Mesenchymal stem cell (in vitro differentiated cells and primary cell): ENCODE results near the gene PLK5.

Source experiments
- DNase-seq: peaks from one replicate; pipeline ENCODE4 v3.0.0-alpha.2; 2013
- H2AFZ ChIP-seq: one replicate; pipeline ENCODE4 v1.6.1; 2013; ENCODE audit warnings: low read depth, mild to moderate bottlenecking, control low read depth, inconsistent platforms, low read length, moderate library complexity
- H2AK5ac ChIP-seq: 2 replicates; pipeline ENCODE4 v1.6.1; 2013; ENCODE audit warnings: low read length, moderate library complexity, mild to moderate bottlenecking, inconsistent platforms; ENCODE audit not compliant: severe bottlenecking
- H2BK120ac ChIP-seq: one replicate; pipeline ENCODE4 v1.6.1; 2013; ENCODE audit warnings: low read depth, mild to moderate bottlenecking, inconsistent platforms, low read length, moderate library complexity
- H2BK12ac ChIP-seq, 2 experiments: one replicate each; pipeline ENCODE4 v1.6.1; 2013; ENCODE audit warnings: inconsistent platforms in 2 of 2, low read length in 2 of 2, mild to moderate bottlenecking in 2 of 2, moderate library complexity in 2 of 2, control low read depth in 1 of 2
- H2BK15ac ChIP-seq: one replicate; pipeline ENCODE4 v1.6.1; 2013; ENCODE audit warnings: mild to moderate bottlenecking, low read depth, inconsistent platforms; ENCODE audit not compliant: poor library complexity, severe bottlenecking
- H2BK5ac ChIP-seq: 2 replicates; pipeline ENCODE4 v1.6.1; 2013; ENCODE audit warnings: low read depth, mild to moderate bottlenecking, low read length, control low read depth, inconsistent platforms; ENCODE audit not compliant: poor library complexity, severe bottlenecking
- H3K14ac ChIP-seq, 2 experiments: one replicate each; pipeline ENCODE4 v1.6.1; 2013; ENCODE audit warnings: inconsistent platforms in 2 of 2, low read length in 2 of 2, control low read depth in 1 of 2, mild to moderate bottlenecking in 1 of 2, moderate library complexity in 1 of 2
- H3K18ac ChIP-seq, 2 experiments: one replicate each; pipeline ENCODE4 v1.6.1; 2013; ENCODE audit warnings: inconsistent platforms in 2 of 2, low read length in 2 of 2, control low read depth in 1 of 2, low read depth in 1 of 2, mild to moderate bottlenecking in 1 of 2
- H3K23ac ChIP-seq, 2 experiments: one replicate each; pipeline ENCODE4 v1.6.1; 2013; ENCODE audit warnings: inconsistent platforms in 2 of 2, low read length in 2 of 2, mild to moderate bottlenecking in 2 of 2, moderate library complexity in 2 of 2, control low read depth in 1 of 2
- H3K27ac ChIP-seq: 2 replicates; pipeline ENCODE4 v1.5.1; 2013; ENCODE audit warnings: mild to moderate bottlenecking, moderate library complexity, low read length, control low read depth, inconsistent platforms; ENCODE audit not compliant: poor library complexity, severe bottlenecking
- H3K27me3 ChIP-seq, 2 experiments: 2 replicates each; pipeline versions ENCODE4 v1.6.1 to v1.7.0; 2013; ENCODE audit warnings: low read length in 2 of 2, mild to moderate bottlenecking in 2 of 2, moderate library complexity in 2 of 2, control low read depth in 1 of 2, inconsistent platforms in 1 of 2; ENCODE audit not compliant: control insufficient read depth in 1 of 2, insufficient read depth in 1 of 2
- H3K36me3 ChIP-seq, 2 experiments: 2 replicates each; pipeline versions ENCODE4 v1.6.1 to v1.7.0; 2013; ENCODE audit warnings: low read length in 2 of 2, control low read depth in 1 of 2, inconsistent platforms in 1 of 2, low read depth in 1 of 2, mild to moderate bottlenecking in 1 of 2; ENCODE audit not compliant: insufficient read depth in 2 of 2, control insufficient read depth in 1 of 2
- H3K4ac ChIP-seq, 2 experiments: one replicate each; pipeline ENCODE4 v1.6.1; 2013; ENCODE audit warnings: inconsistent platforms in 2 of 2, low read length in 2 of 2, mild to moderate bottlenecking in 2 of 2, moderate library complexity in 2 of 2, control low read depth in 1 of 2, low read depth in 1 of 2
- H3K4me1 ChIP-seq: 2 replicates; pipeline ENCODE4 v1.6.1; 2013; ENCODE audit warnings: low read depth, low read length, control low read depth; ENCODE audit not compliant: control insufficient read depth, insufficient read depth
- H3K4me2 ChIP-seq: 2 replicates; pipeline ENCODE4 v1.6.1; 2013; ENCODE audit warnings: low read length, mild to moderate bottlenecking, inconsistent platforms; ENCODE audit not compliant: poor library complexity, severe bottlenecking
- H3K4me3 ChIP-seq, 2 experiments: 2 replicates each; pipeline versions ENCODE4 v1.5.1 to v1.7.0; 2013; ENCODE audit warnings: low read length in 2 of 2, mild to moderate bottlenecking in 2 of 2, control low read depth in 1 of 2, low read depth in 1 of 2; ENCODE audit not compliant: insufficient read depth in 1 of 2
- H3K79me1 ChIP-seq: replicated peaks from 2 replicates; pipeline ENCODE4 v1.6.1; 2013; ENCODE audit warnings: mild to moderate bottlenecking, control low read depth, low read length, inconsistent platforms; ENCODE audit not compliant: poor library complexity, severe bottlenecking
- H3K9ac ChIP-seq: 2 replicates; pipeline ENCODE4 v1.7.0; 2013; ENCODE audit warnings: mild to moderate bottlenecking, low read length, moderate library complexity
- H3K9me3 ChIP-seq: 2 replicates; pipeline ENCODE4 v1.7.0; 2013; ENCODE audit warnings: mild to moderate bottlenecking, low read length; ENCODE audit not compliant: control insufficient read depth
- H4K8ac ChIP-seq: one replicate; pipeline ENCODE4 v1.6.1; 2013; ENCODE audit warnings: inconsistent platforms, mild to moderate bottlenecking, low read length, moderate library complexity
- H4K91ac ChIP-seq: one replicate; pipeline ENCODE4 v1.6.1; 2013; ENCODE audit warnings: mild to moderate bottlenecking, low read length, inconsistent platforms
- WGBS: methylation state at CpG from one replicate; pipeline ENCODE4 v1.1.7; 2013; ENCODE audit warnings: mixed read lengths; 5-methylcytosine and 5-hydroxymethylcytosine counted together

The PLK5 gene

GRCh38 chr19:1568320-1569019, 44.6 kb downstream of the PLK5 start, which contains the start of gene MEX3D:
TSS of gene MEX3D (minus strand) at chr19:1568325. CDS start at chr19:1568058, 267 bp downstream.
- peak within 1 kb of the TSS; percentile 82 to 93 for H3K4me3 ChIP-seq
- H3K4me2 ChIP-seq, result peak within 1 kb of the TSS; percentile 62
- H3K4ac ChIP-seq, result peak within 1 kb of the TSS; percentile 91 to 97
- H3K9me3 ChIP-seq, result no peaks in the 10 kb centered on the region
- H2AFZ ChIP-seq, result peak within 1 kb of the TSS; percentile 29
- H2AK5ac ChIP-seq, result peak within 1 kb of the TSS; percentile 63
- peaks cover 0 to 22% of the 10 kb centered on the region in 2 experiments for H3K36me3 ChIP-seq
- peak within 1 kb of the TSS; percentile 79 for H4K8ac ChIP-seq
- WGBS, result 16% methylated on average over 49 of the region's 63 CpGs
- H3K23ac ChIP-seq, result peak within 1 kb of the TSS in 1 of 2 experiments; percentile 93
- peak within 1 kb of the TSS; percentile 69 for H3K27ac ChIP-seq
- H3K4me1 ChIP-seq, result peaks cover 22% of the 10 kb centered on the region
- H2BK120ac ChIP-seq, result peak within 1 kb of the TSS; percentile 97
- peak; percentile 58 for DNase-seq
- peak within 1 kb of the TSS in 1 of 2 experiments; percentile 98 for H3K14ac ChIP-seq
- peak within 1 kb of the TSS in 1 of 2 experiments; percentile 31 for H2BK12ac ChIP-seq
- peak within 1 kb of the TSS; percentile 95 for H2BK5ac ChIP-seq
- H2BK15ac ChIP-seq, result peak within 1 kb of the TSS; percentile 18
- peak within 1 kb of the TSS; percentile 90 for H3K9ac ChIP-seq
- peak within 1 kb of the TSS; percentile 90 to 98 for H3K18ac ChIP-seq
- peaks cover 7% of the 10 kb centered on the region for H3K79me1 ChIP-seq
- peak within 1 kb of the TSS; percentile 90 for H4K91ac ChIP-seq
- H3K27me3 ChIP-seq, result peaks cover 0 to 8% of the 10 kb centered on the region in 2 experiments

GRCh38 chr19:1569997-1570396, 46.1 kb downstream of the PLK5 start:
- no peak overlapping the region for H4K8ac ChIP-seq
- no peak overlapping the region for H2BK5ac ChIP-seq
- H3K9me3 ChIP-seq, result no peaks in the 10 kb centered on the region
- no peak overlapping the region for H2BK12ac ChIP-seq
- no peak for DNase-seq
- no peak overlapping the region for H3K27ac ChIP-seq
- no peak overlapping the region for H3K4me3 ChIP-seq
- no peak overlapping the region for H3K9ac ChIP-seq
- peaks cover 7% of the 10 kb centered on the region for H3K79me1 ChIP-seq
- H3K18ac ChIP-seq, result no peak overlapping the region
- no peak overlapping the region for H2BK120ac ChIP-seq
- no peak overlapping the region for H3K14ac ChIP-seq
- no peak overlapping the region for H2BK15ac ChIP-seq
- H2AFZ ChIP-seq, result no peak overlapping the region
- H3K4me2 ChIP-seq, result no peak overlapping the region
- H3K23ac ChIP-seq, result no peak overlapping the region
- H3K4ac ChIP-seq, result no peak overlapping the region
- no peak overlapping the region for H4K91ac ChIP-seq
- no peak overlapping the region for H2AK5ac ChIP-seq
- peaks cover 0 to 8% of the 10 kb centered on the region in 2 experiments for H3K27me3 ChIP-seq
- peaks cover 14% of the 10 kb centered on the region for H3K4me1 ChIP-seq
- 97% methylated on average over 4 of the region's 4 CpGs for WGBS
- peaks cover 0 to 16% of the 10 kb centered on the region in 2 experiments for H3K36me3 ChIP-seq

- H3K27ac ChIP-seq, result no peak overlapping the region
- no peak overlapping the region for H2BK120ac ChIP-seq
- H3K36me3 ChIP-seq, result peaks cover 0 to 15% of the 10 kb centered on the region in 2 experiments
- no peak overlapping the region for H3K14ac ChIP-seq
- H3K9ac ChIP-seq, result no peak overlapping the region
- H2BK15ac ChIP-seq, result no peak overlapping the region
- no peak overlapping the region for H4K8ac ChIP-seq
- no peak overlapping the region for H2AFZ ChIP-seq
- no peak overlapping the region for H3K4ac ChIP-seq
- H2AK5ac ChIP-seq, result no peak overlapping the region
- H3K4me3 ChIP-seq, result no peak overlapping the region
- H3K4me2 ChIP-seq, result no peak overlapping the region
- over 99% methylated on average over 12 of the region's 13 CpGs for WGBS
- H3K79me1 ChIP-seq, result peaks cover 7% of the 10 kb centered on the region
- H3K23ac ChIP-seq, result no peak overlapping the region
- peaks cover 9% of the 10 kb centered on the region for H3K4me1 ChIP-seq
- no peak for DNase-seq
- no peak overlapping the region for H2BK12ac ChIP-seq
- no peak overlapping the region for H4K91ac ChIP-seq
- H2BK5ac ChIP-seq, result no peak overlapping the region
- H3K9me3 ChIP-seq, result no peaks in the 10 kb centered on the region
- no peak overlapping the region for H3K18ac ChIP-seq
- H3K27me3 ChIP-seq, result peaks cover 0 to 8% of the 10 kb centered on the region in 2 experiments
Observed at GRCh38 chr19:1570836-1571235, 47.0 kb downstream of the PLK5 start.

GRCh38 chr19:1571358-1571757, 47.5 kb downstream of the PLK5 start:
- no peak overlapping the region for H4K8ac ChIP-seq
- H3K4me1 ChIP-seq, result peaks cover 6% of the 10 kb centered on the region
- no peak overlapping the region for H2BK120ac ChIP-seq
- no peak overlapping the region for H2AFZ ChIP-seq
- no peak overlapping the region for H3K9ac ChIP-seq
- no peak overlapping the region for H3K4me3 ChIP-seq
- no peak for DNase-seq
- no peak overlapping the region for H3K4ac ChIP-seq
- no peak overlapping the region for H3K18ac ChIP-seq
- H3K23ac ChIP-seq, result no peak overlapping the region
- no peak overlapping the region for H3K27ac ChIP-seq
- 91% methylated on average over 12 of the region's 12 CpGs for WGBS
- no peak overlapping the region for H2BK5ac ChIP-seq
- peaks cover 0 to 8% of the 10 kb centered on the region in 2 experiments for H3K27me3 ChIP-seq
- H3K36me3 ChIP-seq, result peaks cover 0 to 18% of the 10 kb centered on the region in 2 experiments
- H3K79me1 ChIP-seq, result peaks cover 7% of the 10 kb centered on the region
- H3K4me2 ChIP-seq, result no peak overlapping the region
- no peak overlapping the region for H3K14ac ChIP-seq
- H3K9me3 ChIP-seq, result no peaks in the 10 kb centered on the region
- no peak overlapping the region for H2BK12ac ChIP-seq
- H2AK5ac ChIP-seq, result no peak overlapping the region
- no peak overlapping the region for H4K91ac ChIP-seq
- no peak overlapping the region for H2BK15ac ChIP-seq
